GM21825 (cell line): ENCODE results near the gene IFI27L1.
"Not testable (repeated sequence)": the region's sequence is repeated elsewhere in the genome, so short reads cannot be mapped to it uniquely, and the experiment has no call there.

ENCODE experiments used
- ATAC-seq: cut with Tn5 transposase; IDR thresholded peaks from one replicate; pipeline ENCODE4 v1.9.1; 2021; ENCODE audit warnings: mild to moderate bottlenecking, moderate library complexity; ENCODE audit not compliant: unreplicated experiment

IFI27L1 gene

GRCh38 chr14:94047581-94047980, 33.5 kb upstream of the IFI27L1 start:
- no peak for ATAC-seq

GRCh38 chr14:94048691-94049624, 32.2 kb upstream of the IFI27L1 start:
- no peak for ATAC-seq

- ATAC-seq, result no peak
These were observed 31.5 kb upstream of the IFI27L1 start for GRCh38 chr14:94049625-94050023.

- no peak for ATAC-seq
These were observed 30.8 kb upstream of the IFI27L1 start for GRCh38 chr14:94050231-94050880.

- ATAC-seq, result no peak
These were observed 30.0 kb upstream of the IFI27L1 start for GRCh38 chr14:94051115-94051514.

GRCh38 chr14:94051779-94052178, 29.3 kb upstream of the IFI27L1 start:
- no peak for ATAC-seq

- ATAC-seq, result no peak
These were observed 28.9 kb upstream of the IFI27L1 start for GRCh38 chr14:94052199-94052598.

- no peak for ATAC-seq
These were observed 28.4 kb upstream of the IFI27L1 start for GRCh38 chr14:94052662-94053061.

- no peak for ATAC-seq
These were observed 26.7 kb upstream of the IFI27L1 start for GRCh38 chr14:94054401-94054800.

GRCh38 chr14:94054936-94055335, 26.2 kb upstream of the IFI27L1 start:
- no peak for ATAC-seq

- no peak for ATAC-seq
These were observed 24.4 kb upstream of the IFI27L1 start for GRCh38 chr14:94056579-94057308.

GRCh38 chr14:94058128-94058673, 22.9 kb upstream of the IFI27L1 start:
- ATAC-seq, result no peak

- ATAC-seq, result no peak
These were observed 22.4 kb upstream of the IFI27L1 start for GRCh38 chr14:94058674-94059138.

- no peak for ATAC-seq
These were observed 21.1 kb upstream of the IFI27L1 start for GRCh38 chr14:94059998-94060397.

GRCh38 chr14:94062344-94062940, 18.7 kb upstream of the IFI27L1 start:
- ATAC-seq, result no peak

GRCh38 chr14:94066089-94066676, 14.9 kb upstream of the IFI27L1 start:
- ATAC-seq, result no peak

- not testable (repeated sequence) for ATAC-seq
These were observed 9.0 kb upstream of the IFI27L1 start for GRCh38 chr14:94072076-94072475.

- no peak for ATAC-seq
These were observed 6.6 kb upstream of the IFI27L1 start for GRCh38 chr14:94074534-94074933.

- no peak for ATAC-seq
These were observed 6.1 kb upstream of the IFI27L1 start for GRCh38 chr14:94075008-94075407.

- no peak for ATAC-seq
These were observed 3.8 kb upstream of the IFI27L1 start for GRCh38 chr14:94077111-94077821.
